ENCODE measurements around the gene MGAT4A. TPM values are rescaled to one million over a fixed set of nuclear protein-coding genes. Genes with fewer than 3 reads are reported as not detected.
"Not testable (repeated sequence)": the region's sequence is repeated elsewhere in the genome, so short reads cannot be mapped to it uniquely, and the experiment has no call there.

The MGAT4A gene
- total and polyA plus RNA-seq, 2 of the 13 experiments (the other 11 are each of a cell fraction or from before 2014, with no cell fraction given) = 47.2 to 90.9 TPM

DNA sequence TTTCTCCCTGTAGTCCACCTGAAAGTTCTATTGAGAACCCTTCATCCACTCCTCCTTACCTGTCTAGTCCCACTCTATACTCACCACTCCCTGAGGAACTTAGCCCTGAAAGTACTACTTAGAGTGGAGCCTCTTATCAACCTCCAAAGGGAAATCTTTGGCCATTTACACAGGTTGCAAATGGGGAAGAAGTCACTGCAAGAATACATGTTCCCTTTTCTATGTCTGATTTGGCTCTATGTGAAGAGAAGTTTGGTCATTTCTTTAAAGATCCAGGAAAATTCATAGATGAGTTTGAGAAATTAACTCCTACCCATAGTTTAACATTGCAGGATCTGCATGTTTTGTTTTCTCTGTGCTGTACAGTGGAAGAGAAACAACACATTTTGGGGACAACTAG lies 22.9 kb upstream of the MGAT4A start:
- no peak overlapping the region for H2AFZ ChIP-seq (ENCODE audit: low read length)
- intact Hi-C loops (cut with micrococcal nuclease; ENCODE audit: unreplicated experiment) = no loop called here
- no peak overlapping the region for H3K4me2 ChIP-seq (ENCODE audit: low read depth, low read length)
- DNase-seq (ENCODE audit: low spot score) (no peak), FAIRE-seq (no peak), ATAC-seq (no peak)
- no peaks in the 10 kb centered on the region for H3K36me3 ChIP-seq (replicated peaks in 1 of 2; ENCODE audit: control insufficient read depth in 1 of 2, insufficient read depth in 2 of 2, low read length in 2 of 2)
- no peak overlapping the region for H3K9ac ChIP-seq (ENCODE audit: insufficient read depth, low read depth, low read length)
- no peak overlapping the region for H3K4me3 ChIP-seq (replicated peaks in 1 of 3; ENCODE audit: insufficient read depth in 1 of 3, low read depth in 2 of 3, low read length in 3 of 3)
- ChIA-PET POLR2A (no interaction called here), CTCF (ENCODE audit: low intra/inter-chr PET ratio, low total read pairs) (no interaction called here)
- H4K20me1 ChIP-seq (ENCODE audit: insufficient read depth, low read length) = no peaks in the 10 kb centered on the region
- in situ Hi-C loops (cut with HindIII; ENCODE audit: extremely low pct_ligation_motif_present, low pct_unique_long_range_greater_than_20kb) = no loop called here
- H3K9me3 ChIP-seq (ENCODE audit: low read length) = 0 out of 2 replicates have a peak, but pooled peaks cover 9% of the 10 kb centered on the region
- H3K4me1 ChIP-seq (ENCODE audit: insufficient read depth, low read length) = 0 out of 2 replicates have a peak, but pooled peaks cover 5% of the 10 kb centered on the region
- BruUV-seq (replicated peaks) = no TSS peak
- H3K27me3 ChIP-seq (ENCODE audit: control insufficient read depth in 1 of 2, insufficient read depth in 2 of 2, low read length in 2 of 2) = peaks cover 0 to 42% of the 10 kb centered on the region in 2 experiments; a peak in 2 of 5 replicates
- H3K79me2 ChIP-seq (ENCODE audit: insufficient read depth, low read length) = no peaks in the 10 kb centered on the region
- no peak overlapping the region for H3K27ac ChIP-seq (ENCODE audit: extremely low read length, insufficient read depth, low read length)
- TF ChIP-seq, protein P1, sequence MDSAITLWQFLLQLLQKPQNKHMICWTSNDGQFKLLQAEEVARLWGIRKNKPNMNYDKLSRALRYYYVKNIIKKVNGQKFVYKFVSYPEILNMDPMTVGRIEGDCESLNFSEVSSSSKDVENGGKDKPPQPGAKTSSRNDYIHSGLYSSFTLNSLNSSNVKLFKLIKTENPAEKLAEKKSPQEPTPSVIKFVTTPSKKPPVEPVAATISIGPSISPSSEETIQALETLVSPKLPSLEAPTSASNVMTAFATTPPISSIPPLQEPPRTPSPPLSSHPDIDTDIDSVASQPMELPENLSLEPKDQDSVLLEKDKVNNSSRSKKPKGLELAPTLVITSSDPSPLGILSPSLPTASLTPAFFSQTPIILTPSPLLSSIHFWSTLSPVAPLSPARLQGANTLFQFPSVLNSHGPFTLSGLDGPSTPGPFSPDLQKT (CRISPR knock-in tag; IDR thresholded peaks at IDR 0.05; ENCODE audit: borderline replicate concordance) = no peak
- no peak for TF ChIP-seq ZNF569 (CRISPR knock-in tag; IDR thresholded peaks at IDR 0.05; ENCODE audit: borderline replicate concordance)

DNA sequence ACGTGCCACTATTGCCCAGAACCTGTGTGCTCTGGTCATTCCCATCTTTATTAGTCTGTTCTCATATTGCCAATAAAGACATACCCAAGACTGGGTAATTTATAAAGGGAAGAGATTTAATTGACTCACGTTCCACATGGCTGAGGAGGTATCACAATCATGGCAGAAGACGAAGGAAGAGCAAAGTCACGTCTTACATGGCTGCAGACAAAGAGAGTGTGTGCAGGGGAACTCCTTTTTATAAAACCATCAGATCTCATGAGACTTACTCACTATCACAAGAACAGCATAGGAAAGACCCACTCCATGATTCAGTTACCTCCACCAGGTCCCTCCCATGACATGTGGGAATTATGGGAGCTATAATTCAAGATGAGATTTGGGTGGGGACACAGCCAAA lies 21.8 kb upstream of the MGAT4A start:
- POLR2A ChIA-PET; H3K79me2 ChIP-seq (ENCODE audit: insufficient read depth, low read length); H3K36me3 ChIP-seq (replicated peaks in 1 of 2; ENCODE audit: control insufficient read depth in 1 of 2, insufficient read depth in 2 of 2, low read length in 2 of 2); FAIRE-seq; H3K4me3 ChIP-seq (replicated peaks in 1 of 3; ENCODE audit: insufficient read depth in 1 of 3, low read depth in 2 of 3, low read length in 3 of 3); intact Hi-C loops (cut with micrococcal nuclease; ENCODE audit: unreplicated experiment); H3K9me3 ChIP-seq (ENCODE audit: low read length); H3K4me2 ChIP-seq (ENCODE audit: low read depth, low read length); H2AFZ ChIP-seq (ENCODE audit: low read length); H4K20me1 ChIP-seq (ENCODE audit: insufficient read depth, low read length); ATAC-seq; CTCF ChIA-PET (ENCODE audit: low intra/inter-chr PET ratio, low total read pairs); H3K27ac ChIP-seq (ENCODE audit: extremely low read length, insufficient read depth, low read length); H3K9ac ChIP-seq (ENCODE audit: insufficient read depth, low read depth, low read length); DNase-seq (ENCODE audit: low spot score); BruUV-seq (replicated peaks); in situ Hi-C loops (cut with HindIII; ENCODE audit: extremely low pct_ligation_motif_present, low pct_unique_long_range_greater_than_20kb): not testable (repeated sequence)
- Histone ChIP-seq H3K4me1 (ENCODE audit: insufficient read depth, low read length) (peaks cover 16% of the 10 kb centered on the region; the same call in 1 of the 2 replicates), H3K27me3 (ENCODE audit: control insufficient read depth in 1 of 2, insufficient read depth in 2 of 2, low read length in 2 of 2) (peaks cover 0 to 38% of the 10 kb centered on the region in 2 experiments; a peak in 1 of 5 replicates)
- WGBS (ENCODE audit: low lambda C conversion rate) = 52% methylated on average over 4 of the region's 4 CpGs
- peak; percentile 97 for TF ChIP-seq ZNF431 (CRISPR knock-in tag; IDR thresholded peaks at IDR 0.05; ENCODE audit: borderline replicate concordance, low read depth)
